Measurements from ENCODE around the gene P2RX7.

P2RX7 gene

GRCh38 chr12:121088195-121088585, 44.5 kb upstream of the P2RX7 start:
- no peak overlapping the region for H2AFZ ChIP-seq (ENCODE audit: low read depth, low read length, severe bottlenecking)
- H3K9ac ChIP-seq (ENCODE audit: low read length), result no peak overlapping the region
- no peaks in the 10 kb centered on the region for H3K9me3 ChIP-seq (ENCODE audit: insufficient read depth, low read length)
- H3K36me3 ChIP-seq (ENCODE audit: low read length), result no peaks in the 10 kb centered on the region
- H3F3A ChIP-seq (ENCODE audit: insufficient read depth), result no peaks in the 10 kb centered on the region
- H4K20me1 ChIP-seq (ENCODE audit: low read depth, low read length), result no peaks in the 10 kb centered on the region
- TF ChIP-seq EZH2phosphoT487 (conservative IDR thresholded peaks at IDR 0.05; ENCODE audit: low read length), result no peak
- TF ChIP-seq CTCF (IDR thresholded peaks at IDR 0.05; ENCODE audit: insufficient read depth, low read length, poor library complexity, severe bottlenecking), result no peak
- H3K27ac ChIP-seq (ENCODE audit: low read depth, low read length), result no peak overlapping the region
- no peaks in the 10 kb centered on the region for H3K9me2 ChIP-seq (replicated peaks; ENCODE audit: insufficient read depth, low read length)
- no peak overlapping the region for H3K4me2 ChIP-seq (ENCODE audit: low read depth, low read length, poor library complexity, severe bottlenecking)
- H3K79me2 ChIP-seq (ENCODE audit: insufficient read depth, low read length), result no peaks in the 10 kb centered on the region
- no peak overlapping the region for H3K4me3 ChIP-seq (ENCODE audit: insufficient read depth, low read length, poor library complexity, severe bottlenecking)
- no peaks in the 10 kb centered on the region for H3K27me3 ChIP-seq (ENCODE audit: low read length)

- Histone ChIP-seq H3K27ac (ENCODE audit: low read depth, low read length) (no peak overlapping the region), H2AFZ (ENCODE audit: low read depth, low read length, severe bottlenecking) (no peak overlapping the region)
These were observed 43.5 kb upstream of the P2RX7 start for GRCh38 chr12:121089031-121089812.

GRCh38 chr12:121089813-121090430, 42.8 kb upstream of the P2RX7 start:
- H3K36me3 ChIP-seq (ENCODE audit: low read length), result no peaks in the 10 kb centered on the region
- no peaks in the 10 kb centered on the region for H3K9me3 ChIP-seq (ENCODE audit: insufficient read depth, low read length)
- no peaks in the 10 kb centered on the region for H3K9me2 ChIP-seq (replicated peaks; ENCODE audit: insufficient read depth, low read length)
- no peak overlapping the region for H3K4me3 ChIP-seq (ENCODE audit: insufficient read depth, low read length, poor library complexity, severe bottlenecking)
- no peak overlapping the region for H3K9ac ChIP-seq (ENCODE audit: low read length)
- no peak overlapping the region for H3K4me2 ChIP-seq (ENCODE audit: low read depth, low read length, poor library complexity, severe bottlenecking)
- H2AFZ ChIP-seq (ENCODE audit: low read depth, low read length, severe bottlenecking), result no peak overlapping the region
- no peaks in the 10 kb centered on the region for H3F3A ChIP-seq (ENCODE audit: insufficient read depth)
- H4K20me1 ChIP-seq (ENCODE audit: low read depth, low read length), result no peaks in the 10 kb centered on the region
- no peaks in the 10 kb centered on the region for H3K79me2 ChIP-seq (ENCODE audit: insufficient read depth, low read length)
- H3K27ac ChIP-seq (ENCODE audit: low read depth, low read length), result no peak overlapping the region
- H3K27me3 ChIP-seq (ENCODE audit: low read length), result no peaks in the 10 kb centered on the region
- no peak for TF ChIP-seq CTCF (IDR thresholded peaks at IDR 0.05; ENCODE audit: insufficient read depth, low read length, poor library complexity, severe bottlenecking)
- TF ChIP-seq EZH2phosphoT487 (conservative IDR thresholded peaks at IDR 0.05; ENCODE audit: low read length), result no peak

More at GRCh38 chr12:121089031-121089812, 43.5 kb upstream of the P2RX7 start:
- Histone ChIP-seq H3K27me3 (ENCODE audit: low read length) (no peaks in the 10 kb centered on the region), H3K9me3 (ENCODE audit: insufficient read depth, low read length) (no peaks in the 10 kb centered on the region), H3F3A (ENCODE audit: insufficient read depth) (no peaks in the 10 kb centered on the region), H3K79me2 (ENCODE audit: insufficient read depth, low read length) (no peaks in the 10 kb centered on the region), H3K9ac (ENCODE audit: low read length) (no peak overlapping the region), H4K20me1 (ENCODE audit: low read depth, low read length) (no peaks in the 10 kb centered on the region), H3K4me2 (ENCODE audit: low read depth, low read length, poor library complexity, severe bottlenecking) (no peak overlapping the region), H3K4me3 (ENCODE audit: insufficient read depth, low read length, poor library complexity, severe bottlenecking) (no peak overlapping the region), H3K9me2 (replicated peaks; ENCODE audit: insufficient read depth, low read length) (no peaks in the 10 kb centered on the region), H3K36me3 (ENCODE audit: low read length) (no peaks in the 10 kb centered on the region)
- TF ChIP-seq CTCF (IDR thresholded peaks at IDR 0.05; ENCODE audit: insufficient read depth, low read length, poor library complexity, severe bottlenecking) (peak; percentile 11), EZH2phosphoT487 (conservative IDR thresholded peaks at IDR 0.05; ENCODE audit: low read length) (no peak)
